Measurements from ENCODE around the gene CAP2.

CAP2 gene

DNA sequence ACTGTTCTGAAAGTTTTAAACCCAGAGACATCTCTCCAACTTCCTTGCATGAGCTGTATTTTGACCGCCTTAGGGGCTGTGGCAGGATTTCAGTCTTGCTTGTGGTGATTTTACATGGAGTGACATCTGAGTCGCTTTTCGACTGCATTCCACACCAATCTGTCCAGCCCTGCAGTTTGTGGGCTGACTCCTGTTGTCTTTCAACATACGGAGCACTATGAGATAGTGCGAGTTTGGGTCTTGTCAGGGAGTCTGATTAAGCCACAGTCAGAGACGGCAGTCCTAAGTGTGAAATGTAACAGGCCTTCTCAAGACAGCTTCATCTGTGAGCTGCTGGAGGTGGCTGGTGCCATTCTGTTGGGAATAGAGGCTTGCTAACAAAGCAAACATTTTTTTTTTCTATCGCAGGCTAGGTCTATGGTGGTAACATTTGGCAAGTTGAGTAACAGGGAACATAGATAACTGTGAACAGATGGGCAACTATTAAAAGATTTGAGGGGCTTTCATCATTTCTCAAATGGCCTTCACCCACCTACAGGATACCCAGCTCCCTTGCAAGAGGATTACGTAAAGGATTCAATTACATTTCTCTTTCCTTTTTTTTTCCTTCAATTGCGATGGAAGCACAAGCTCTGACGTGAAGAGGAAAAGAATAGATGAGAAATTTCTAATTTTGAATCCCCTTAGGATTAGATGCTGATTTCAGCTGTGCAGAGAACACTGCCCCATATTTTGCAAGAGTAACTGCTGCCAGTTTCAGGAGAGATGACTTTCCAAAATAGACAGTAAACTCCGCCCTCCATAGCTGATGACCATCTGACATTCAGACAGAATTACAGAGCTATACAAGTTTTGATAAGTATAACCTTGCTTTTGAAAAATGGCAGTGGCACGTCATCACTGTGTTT, 25.1 kb downstream of the CAP2 start:
- Histone ChIP-seq H3K4me1 (ENCODE audit: control insufficient read depth, low read length) (no peaks in the 10 kb centered on the region), H3K4me3 (ENCODE audit: low read length) (no peak overlapping the region), H3F3A (ENCODE audit: control insufficient read depth, insufficient read depth) (no peaks in the 10 kb centered on the region), H3K27me3 (ENCODE audit: control insufficient read depth, low read length) (no peaks in the 10 kb centered on the region), H3K36me3 (ENCODE audit: control insufficient read depth, low read length) (no peaks in the 10 kb centered on the region), H3K27ac (ENCODE audit: low read depth, low read length) (no peak overlapping the region), H3K4me2 (ENCODE audit: low read length) (no peak overlapping the region), H3K9me2 (replicated peaks; ENCODE audit: control insufficient read depth, low read length) (no peaks in the 10 kb centered on the region), H3K9me3 (ENCODE audit: control insufficient read depth, insufficient read depth, low read length) (no peaks in the 10 kb centered on the region), H3K79me2 (ENCODE audit: control insufficient read depth, low read length) (no peaks in the 10 kb centered on the region), H4K20me1 (ENCODE audit: control insufficient read depth, insufficient read depth, low read depth, low read length) (no peaks in the 10 kb centered on the region)
- TF ChIP-seq EZH2phosphoT487 (IDR thresholded peaks at IDR 0.05; ENCODE audit: borderline replicate concordance, low read length) = no peak
- TF ChIP-seq, protein P1, sequence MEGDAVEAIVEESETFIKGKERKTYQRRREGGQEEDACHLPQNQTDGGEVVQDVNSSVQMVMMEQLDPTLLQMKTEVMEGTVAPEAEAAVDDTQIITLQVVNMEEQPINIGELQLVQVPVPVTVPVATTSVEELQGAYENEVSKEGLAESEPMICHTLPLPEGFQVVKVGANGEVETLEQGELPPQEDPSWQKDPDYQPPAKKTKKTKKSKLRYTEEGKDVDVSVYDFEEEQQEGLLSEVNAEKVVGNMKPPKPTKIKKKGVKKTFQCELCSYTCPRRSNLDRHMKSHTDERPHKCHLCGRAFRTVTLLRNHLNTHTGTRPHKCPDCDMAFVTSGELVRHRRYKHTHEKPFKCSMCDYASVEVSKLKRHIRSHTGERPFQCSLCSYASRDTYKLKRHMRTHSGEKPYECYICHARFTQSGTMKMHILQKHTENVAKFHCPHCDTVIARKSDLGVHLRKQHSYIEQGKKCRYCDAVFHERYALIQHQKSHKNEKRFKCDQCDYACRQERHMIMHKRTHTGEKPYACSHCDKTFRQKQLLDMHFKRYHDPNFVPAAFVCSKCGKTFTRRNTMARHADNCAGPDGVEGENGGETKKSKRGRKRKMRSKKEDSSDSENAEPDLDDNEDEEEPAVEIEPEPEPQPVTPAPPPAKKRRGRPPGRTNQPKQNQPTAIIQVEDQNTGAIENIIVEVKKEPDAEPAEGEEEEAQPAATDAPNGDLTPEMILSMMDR (IDR thresholded peaks at IDR 0.05; ENCODE audit: low read depth, low read length, poor library complexity, severe bottlenecking) = no peak

DNA sequence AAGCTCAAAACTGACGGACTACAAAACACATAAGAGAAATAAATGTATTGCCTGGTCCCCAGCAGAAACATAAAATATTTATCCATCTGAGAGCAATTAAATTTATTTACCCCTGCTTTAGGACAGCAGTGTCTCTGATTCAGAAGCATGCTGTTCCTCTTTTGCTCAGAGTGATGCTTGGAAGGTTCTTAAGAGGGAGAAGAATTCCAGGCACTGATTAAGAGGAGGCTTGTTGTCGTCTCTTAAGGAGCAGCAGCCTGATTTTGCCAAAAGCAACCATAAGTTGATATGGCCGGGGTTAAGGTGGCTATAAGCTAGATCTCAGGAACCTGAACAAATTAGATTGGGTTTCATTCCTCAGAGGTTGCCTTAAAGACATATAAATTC, 25.8 kb downstream of the CAP2 start:
- Histone ChIP-seq H3F3A (ENCODE audit: control insufficient read depth, insufficient read depth) (no peaks in the 10 kb centered on the region), H3K79me2 (ENCODE audit: control insufficient read depth, low read length) (no peaks in the 10 kb centered on the region), H3K27me3 (ENCODE audit: control insufficient read depth, low read length) (no peaks in the 10 kb centered on the region), H3K4me1 (ENCODE audit: control insufficient read depth, low read length) (no peaks in the 10 kb centered on the region), H3K9me3 (ENCODE audit: control insufficient read depth, insufficient read depth, low read length) (no peaks in the 10 kb centered on the region), H4K20me1 (ENCODE audit: control insufficient read depth, insufficient read depth, low read depth, low read length) (no peaks in the 10 kb centered on the region), H3K27ac (ENCODE audit: low read depth, low read length) (no peak overlapping the region), H3K9me2 (replicated peaks; ENCODE audit: control insufficient read depth, low read length) (no peaks in the 10 kb centered on the region), H3K4me2 (ENCODE audit: low read length) (no peak overlapping the region), H3K4me3 (ENCODE audit: low read length) (no peak overlapping the region), H3K36me3 (ENCODE audit: control insufficient read depth, low read length) (no peaks in the 10 kb centered on the region)
- TF ChIP-seq, protein P1 (IDR thresholded peaks at IDR 0.05; ENCODE audit: low read depth, low read length, poor library complexity, severe bottlenecking) = no peak
- no peak for TF ChIP-seq EZH2phosphoT487 (IDR thresholded peaks at IDR 0.05; ENCODE audit: borderline replicate concordance, low read length)

DNA sequence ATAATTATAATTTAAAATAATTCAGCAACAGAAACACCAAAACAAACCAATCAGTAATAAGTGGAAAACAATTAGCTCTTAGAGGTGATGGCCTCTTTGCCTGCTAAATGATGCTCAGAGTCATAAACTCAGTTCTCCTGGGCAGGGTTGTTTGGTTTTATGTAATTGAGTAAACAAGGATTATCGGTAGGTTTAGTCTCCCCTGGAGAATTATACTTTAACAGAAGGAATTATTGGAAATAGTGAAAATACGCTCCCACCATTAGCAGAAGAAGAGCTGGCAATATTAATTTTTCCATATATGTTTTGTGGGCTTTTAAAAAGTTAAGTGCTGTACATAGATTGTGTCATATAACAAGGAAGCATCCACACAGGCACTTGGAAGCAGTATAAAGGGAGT, 27.0 kb downstream of the CAP2 start:
- no peaks in the 10 kb centered on the region for H4K20me1 ChIP-seq (ENCODE audit: control insufficient read depth, insufficient read depth, low read depth, low read length)
- no peaks in the 10 kb centered on the region for H3K27me3 ChIP-seq (ENCODE audit: control insufficient read depth, low read length)
- no peak overlapping the region for H3K27ac ChIP-seq (ENCODE audit: low read depth, low read length)
- TF ChIP-seq EZH2phosphoT487 (IDR thresholded peaks at IDR 0.05; ENCODE audit: borderline replicate concordance, low read length) = no peak
- TF ChIP-seq, protein P1 (IDR thresholded peaks at IDR 0.05; ENCODE audit: low read depth, low read length, poor library complexity, severe bottlenecking) = no peak
- H3F3A ChIP-seq (ENCODE audit: control insufficient read depth, insufficient read depth) = no peaks in the 10 kb centered on the region
- no peaks in the 10 kb centered on the region for H3K79me2 ChIP-seq (ENCODE audit: control insufficient read depth, low read length)
- no peaks in the 10 kb centered on the region for H3K9me2 ChIP-seq (replicated peaks; ENCODE audit: control insufficient read depth, low read length)
- H3K4me2 ChIP-seq (ENCODE audit: low read length) = no peak overlapping the region
- no peak overlapping the region for H3K4me3 ChIP-seq (ENCODE audit: low read length)
- no peaks in the 10 kb centered on the region for H3K4me1 ChIP-seq (ENCODE audit: control insufficient read depth, low read length)
- H3K36me3 ChIP-seq (ENCODE audit: control insufficient read depth, low read length) = no peaks in the 10 kb centered on the region
- no peaks in the 10 kb centered on the region for H3K9me3 ChIP-seq (ENCODE audit: control insufficient read depth, insufficient read depth, low read length)

Data from DOHH2 (cell line).